T-cell (primary cell): ENCODE results near the gene EPHB3. TPM values are rescaled to one million over a fixed set of nuclear protein-coding genes. Genes with fewer than 3 reads are reported as not detected.

Experiments used
- ATAC-seq, 4 experiments: fragments of 200-7000 bp in 3 of 4; fragments of 150-1000 bp in 1 of 4; cut with Tn5 transposase; replicated peaks in 1 of 4; 1 replicate in 3 of 4; 2 replicates in 1 of 4; pipeline ENCODE4 v1.10.0; 2021; ENCODE audit warnings: moderate library complexity in 3 of 4, mild to moderate bottlenecking in 2 of 4, moderate number of reproducible peaks in 1 of 4
- CTCF ChIA-PET, 2 donors: fragments of 300-600 bp; sonication (Branson Sonifier 250); formaldehyde crosslinking; loops; one replicate each; lab custom pipeline; 2022; ENCODE audit warnings: antibody characterized with exemption in 2 of 2; lab: Charles Lee
- POLR2A ChIA-PET, 2 donors: fragments of 300-600 bp; sonication (Branson Sonifier 250); formaldehyde crosslinking; loops; one replicate each; lab custom pipeline; 2022; ENCODE audit warnings: antibody characterized with exemption in 2 of 2; lab: Charles Lee
- DNase-seq, 35 experiments: peaks; one replicate each; pipeline versions ENCODE4 v3.0.0 to v3.0.0-alpha.2; 2013 to 2023
- H3K27ac ChIP-seq: one replicate; pipeline ENCODE4 v1.5.1; 2013; ENCODE audit warnings: low read length
- H3K27me3 ChIP-seq, 2 experiments: replicated peaks in 1 of 2; 1 replicate in 1 of 2; 2 replicates in 1 of 2; pipeline versions ENCODE4 v1.6.1 to v1.7.0; 2013; ENCODE audit warnings: low read length in 1 of 2, mixed read lengths in 1 of 2; ENCODE audit not compliant: control insufficient read depth in 2 of 2, insufficient read depth in 2 of 2; ENCODE audit errors: extremely low read depth in 1 of 2
- H3K36me3 ChIP-seq, 2 donors: 1 replicate in 1 of 2; 2 replicates in 1 of 2; pipeline versions ENCODE4 v1.6.1 to v1.7.0; 2013; ENCODE audit warnings: low read length in 1 of 2; ENCODE audit not compliant: control insufficient read depth in 2 of 2, insufficient read depth in 1 of 2; ENCODE audit errors: extremely low read depth in 1 of 2
- H3K4me1 ChIP-seq, 2 experiments: 1 replicate in 1 of 2; 2 replicates in 1 of 2; pipeline versions ENCODE4 v1.6.1 to v1.7.0; 2013; ENCODE audit warnings: low read length in 2 of 2, mixed read lengths in 1 of 2; ENCODE audit not compliant: insufficient read depth in 2 of 2, control insufficient read depth in 1 of 2; ENCODE audit errors: extremely low read depth in 1 of 2
- H3K4me3 ChIP-seq, 2 donors: 1 replicate in 1 of 2; 2 replicates in 1 of 2; pipeline versions ENCODE4 v1.5.1 to v1.7.0; 2013; ENCODE audit warnings: mild to moderate bottlenecking in 2 of 2, low read length in 1 of 2, moderate library complexity in 1 of 2; ENCODE audit not compliant: control insufficient read depth in 1 of 2; ENCODE audit errors: extremely low read depth in 1 of 2
- H3K9me3 ChIP-seq: 2 replicates; pipeline ENCODE4 v1.7.0; 2013
- H3K27ac Mint-ChIP-seq, 2 donors: one replicate each; pipeline ENCODE4 v1.8.0; 2020 to 2021; ENCODE audit warnings: mild to moderate bottlenecking in 2 of 2, mixed read lengths in 2 of 2
- H3K27me3 Mint-ChIP-seq, 2 donors: one replicate each; pipeline ENCODE4 v1.8.0; 2021 to 2022; ENCODE audit warnings: mixed read lengths in 2 of 2
- H3K36me3 Mint-ChIP-seq: one replicate; pipeline ENCODE4 v1.8.0; 2021; ENCODE audit warnings: mixed read lengths
- H3K4me1 Mint-ChIP-seq, 3 donors: one replicate each; pipeline ENCODE4 v1.8.0; 2020 to 2022; ENCODE audit warnings: mixed read lengths in 3 of 3, mild to moderate bottlenecking in 1 of 3
- H3K4me3 Mint-ChIP-seq, 3 donors: one replicate each; pipeline ENCODE4 v1.8.0; 2020 to 2022; ENCODE audit warnings: mild to moderate bottlenecking in 3 of 3, mixed read lengths in 3 of 3, moderate library complexity in 3 of 3
- H3K9me3 Mint-ChIP-seq, 3 donors: one replicate each; pipeline ENCODE4 v1.8.0; 2020 to 2022; ENCODE audit warnings: mixed read lengths in 3 of 3
- WGBS: methylation state at CpG from one replicate; pipeline ENCODE4 v1.1.5; 2013; ENCODE audit warnings: missing lambda C conversion rate; ENCODE audit not compliant: insufficient coverage; 5-methylcytosine and 5-hydroxymethylcytosine counted together
- total RNA-seq, 35 experiments: library from RNA in 6 of 35; stranded (reverse) in 6 of 35; fragments of 120-200 nt in 1 of 35; gene quantifications; one replicate each; pipeline versions ENCODE4 v1.2.1 to v1.2.4 and lab custom pipeline; 2013 to 2026

Gene EPHB3
- total RNA-seq, 5 donors from 2014 or later (not counting 1 experiment from before 2014, with no cell fraction given) = 0.35 to 1.1 (median 0.55) TPM

GRCh38 chr3:184549796-184550577, 11.6 kb upstream of the EPHB3 start:
- H3K27me3 ChIP-seq = peaks cover 0 to 25% of the 10 kb centered on the region in 2 experiments
- no peaks in the 10 kb centered on the region for H3K36me3 ChIP-seq
- Mint-ChIP-seq H3K27me3 (peaks cover 7 to 28% of the 10 kb centered on the region in 2 donors), H3K36me3 (no peaks in the 10 kb centered on the region), H3K27ac (no peak overlapping the region), H3K4me3 (no peak overlapping the region), H3K9me3 (no peaks in the 10 kb centered on the region), H3K4me1 (peaks cover 7 to 38% (median 14%) of the 10 kb centered on the region in 3 donors)
- WGBS = 91% methylated on average over 12 of the region's 15 CpGs
- CTCF ChIA-PET = interaction anchor here (0.5 to 1.2 kb wide), 3 partner anchors 8 to 135 kb away, joined by 3 to 4 read pairs (median 4); no protein-coding TSS in a partner anchor
- no peak overlapping the region for H3K4me3 ChIP-seq
- no peak overlapping the region for H3K27ac ChIP-seq
- ATAC-seq (no peak), DNase-seq (no peak)
- no peaks in the 10 kb centered on the region for H3K9me3 ChIP-seq
- H3K4me1 ChIP-seq = peaks cover 3 to 27% of the 10 kb centered on the region in 2 experiments
- POLR2A ChIA-PET = interaction anchor here in 1 of 2 donors (0.6 kb wide), 1 partner anchor 266 kb away, joined by 3 read pairs; no protein-coding TSS in a partner anchor

GRCh38 chr3:184551103-184551502, 10.5 kb upstream of the EPHB3 start:
- Mint-ChIP-seq H3K27ac (no peak overlapping the region), H3K27me3 (peaks cover 3 to 31% of the 10 kb centered on the region in 2 donors), H3K36me3 (no peaks in the 10 kb centered on the region), H3K9me3 (no peaks in the 10 kb centered on the region), H3K4me3 (no peak overlapping the region), H3K4me1 (peaks cover 15 to 43% (median 22%) of the 10 kb centered on the region in 3 donors)
- ChIA-PET CTCF (interaction anchor here in 1 of 2 donors (0.6 to 1.0 kb wide), 3 partner anchors 8 to 180 kb away, joined by 3 to 5 read pairs (median 3); no protein-coding TSS in a partner anchor), POLR2A (no interaction called here)
- H3K4me1 ChIP-seq = peaks cover 12 to 39% of the 10 kb centered on the region in 2 experiments
- no peak overlapping the region for H3K4me3 ChIP-seq
- DNase-seq = no peak
- no peaks in the 10 kb centered on the region for H3K9me3 ChIP-seq
- 79% methylated on average over 8 of the region's 8 CpGs for WGBS
- H3K36me3 ChIP-seq = no peaks in the 10 kb centered on the region
- H3K27me3 ChIP-seq = peaks cover 0 to 30% of the 10 kb centered on the region in 2 experiments
- no peak overlapping the region for H3K27ac ChIP-seq
- ATAC-seq = no peak

- no peak overlapping the region for H3K4me3 Mint-ChIP-seq
- H3K27me3 ChIP-seq = peaks cover 0 to 34% of the 10 kb centered on the region in 2 experiments
- ATAC-seq = no peak
- no peak overlapping the region for H3K27ac ChIP-seq
- no peak overlapping the region for H3K4me3 ChIP-seq
- no peaks in the 10 kb centered on the region for H3K9me3 Mint-ChIP-seq
- 94% methylated on average over 5 of the region's 12 CpGs for WGBS
- H3K36me3 ChIP-seq = no peaks in the 10 kb centered on the region
- POLR2A ChIA-PET = no interaction called here
- no peaks in the 10 kb centered on the region for H3K9me3 ChIP-seq
- H3K4me1 ChIP-seq = peaks cover 16 to 45% of the 10 kb centered on the region in 2 experiments
- CTCF ChIA-PET = interaction anchor here in 1 of 2 donors (0.6 to 1.0 kb wide), 5 partner anchors 8 to 703 kb away, joined by 3 to 5 read pairs (median 4); no protein-coding TSS in a partner anchor
- H3K36me3 Mint-ChIP-seq = no peaks in the 10 kb centered on the region
- H3K27me3 Mint-ChIP-seq = peaks cover 6 to 36% of the 10 kb centered on the region in 2 donors
- peaks cover 21 to 46% (median 28%) of the 10 kb centered on the region in 3 donors for H3K4me1 Mint-ChIP-seq
- H3K27ac Mint-ChIP-seq = no peak overlapping the region
- no peak for DNase-seq
These were observed 9.8 kb upstream of the EPHB3 start for GRCh38 chr3:184551614-184552256.

GRCh38 chr3:184552296-184552695, 9.3 kb upstream of the EPHB3 start:
- Mint-ChIP-seq H3K4me3 (no peak overlapping the region), H3K4me1 (peaks cover 27 to 52% (median 34%) of the 10 kb centered on the region in 3 donors), H3K27me3 (peaks cover 6 to 41% of the 10 kb centered on the region in 2 donors), H3K9me3 (no peaks in the 10 kb centered on the region), H3K36me3 (no peaks in the 10 kb centered on the region), H3K27ac (no peak overlapping the region)
- POLR2A ChIA-PET = no interaction called here
- peaks cover 0 to 39% of the 10 kb centered on the region in 2 experiments for H3K27me3 ChIP-seq
- DNase-seq (no peak), ATAC-seq (no peak)
- H3K9me3 ChIP-seq = no peaks in the 10 kb centered on the region
- CTCF ChIA-PET = interaction anchor here in 1 of 2 donors (0.6 to 0.7 kb wide), 3 partner anchors 9 to 704 kb away, joined by 4 read pairs; no protein-coding TSS in a partner anchor
- H3K4me1 ChIP-seq = peaks cover 18 to 51% of the 10 kb centered on the region in 2 experiments
- 71% methylated on average over 4 of the region's 6 CpGs for WGBS
- no peak overlapping the region for H3K27ac ChIP-seq
- H3K4me3 ChIP-seq = no peak overlapping the region
- H3K36me3 ChIP-seq = no peaks in the 10 kb centered on the region

GRCh38 chr3:184552863-184553262, 8.7 kb upstream of the EPHB3 start:
- Histone ChIP-seq H3K27me3 (peaks cover 0 to 41% of the 10 kb centered on the region in 2 experiments), H3K4me3 (no peak overlapping the region), H3K36me3 (no peaks in the 10 kb centered on the region), H3K27ac (no peak overlapping the region), H3K4me1 (peaks cover 24 to 56% of the 10 kb centered on the region in 2 experiments), H3K9me3 (no peaks in the 10 kb centered on the region)
- Mint-ChIP-seq H3K27ac (peak overlapping the region in 1 of 2 donors; percentile 59), H3K27me3 (peaks cover 12 to 46% of the 10 kb centered on the region in 2 donors), H3K4me1 (peaks cover 33 to 57% (median 39%) of the 10 kb centered on the region in 3 donors), H3K4me3 (no peak overlapping the region), H3K36me3 (no peaks in the 10 kb centered on the region), H3K9me3 (no peaks in the 10 kb centered on the region)
- ChIA-PET CTCF (interaction anchor here in 1 of 2 donors (0.7 kb wide), 1 partner anchor 199 kb away, joined by 4 read pairs; no protein-coding TSS in a partner anchor), POLR2A (no interaction called here)
- DNase-seq (no peak), ATAC-seq (no peak)
- WGBS = 95% methylated on average over 10 of the region's 13 CpGs

- 60% methylated on average over 1 of the region's 4 CpGs for WGBS
- Histone ChIP-seq H3K27me3 (peaks cover 0 to 46% of the 10 kb centered on the region in 2 experiments), H3K9me3 (no peaks in the 10 kb centered on the region), H3K27ac (no peak overlapping the region), H3K4me1 (peaks cover 28 to 61% of the 10 kb centered on the region in 2 experiments), H3K36me3 (no peaks in the 10 kb centered on the region), H3K4me3 (no peak overlapping the region)
- Mint-ChIP-seq H3K4me1 (peaks cover 37 to 63% (median 42%) of the 10 kb centered on the region in 3 donors), H3K9me3 (no peaks in the 10 kb centered on the region), H3K27ac (peak overlapping the region; percentile 29 to 59), H3K27me3 (peaks cover 13 to 50% of the 10 kb centered on the region in 2 donors), H3K36me3 (no peaks in the 10 kb centered on the region), H3K4me3 (no peak overlapping the region)
- CTCF ChIA-PET = no interaction called here
- DNase-seq = no peak
- POLR2A ChIA-PET = no interaction called here
- ATAC-seq = no peak
These were observed 8.2 kb upstream of the EPHB3 start for GRCh38 chr3:184553385-184553784.
